Erythroblast (primary cell): Measurements from ENCODE around the gene NOTUM.

Experiments
- GATA1 ChIP-seq: IDR thresholded peaks from 2 replicates; pipeline ENCODE4 v1.6.1; 2011; ENCODE audit warnings: low read depth, mild to moderate bottlenecking, control low read depth, low read length, moderate library complexity
- POLR2A ChIP-seq: IDR thresholded peaks from 2 replicates; pipeline ENCODE4 v1.6.1; 2011; ENCODE audit warnings: mild to moderate bottlenecking, low read length

GRCh38 chr17:81978524-81979298 is 17.7 kb upstream of the NOTUM start:
- TF ChIP-seq POLR2A (no peak), GATA1 (no peak)
